HL-60 (cell line): ENCODE data around the gene ERLEC1.
A peak's percentile ranks its signal among the peaks of the same experiment; 100 is the strongest.

Source experiments
- DNase-seq, 2 experiments: peaks; one replicate each; pipeline ENCODE4 v3.0.0-alpha.2; 2010 to 2020; ENCODE audit warnings: low read depth in 1 of 2, low spot score in 1 of 2
- H3K27ac ChIP-seq: fragments of 250-450 bp; sonication (Bioruptor Pico); replicated peaks from 2 replicates; pipeline ENCODE4 v1.5.1; 2020; ENCODE audit warnings: mild to moderate bottlenecking, moderate library complexity
- H3K27me3 ChIP-seq: fragments of 250-450 bp; sonication (Bioruptor Pico); 2 replicates; pipeline ENCODE4 v1.5.1; 2021; ENCODE audit warnings: mild to moderate bottlenecking, moderate library complexity; ENCODE audit not compliant: insufficient read depth, poor library complexity, severe bottlenecking
- H3K4me3 ChIP-seq: replicated peaks from 2 replicates; pipeline ENCODE4 v1.5.1; 2011; ENCODE audit warnings: mild to moderate bottlenecking, control low read depth, low read length; ENCODE audit not compliant: insufficient read depth
- CTCF ChIP-seq: IDR thresholded peaks from one replicate; pipeline ENCODE4 v1.5.1; 2011; ENCODE audit warnings: low read length, control low read depth, inconsistent platforms; ENCODE audit not compliant: insufficient read depth
- GABPA ChIP-seq: IDR thresholded peaks from 2 replicates; pipeline ENCODE4 v1.6.1; 2012; ENCODE audit warnings: low read depth
- POLR2AphosphoS5 ChIP-seq: IDR thresholded peaks from 2 replicates; pipeline ENCODE4 v1.6.1; 2012; ENCODE audit warnings: low read depth
- REST ChIP-seq: IDR thresholded peaks from 2 replicates; pipeline ENCODE4 v1.6.1; 2012; ENCODE audit warnings: low read depth; ENCODE audit not compliant: insufficient replicate concordance
- SPI1 ChIP-seq: IDR thresholded peaks from 2 replicates; pipeline ENCODE4 v1.6.1; 2012; ENCODE audit warnings: low read depth, mild to moderate bottlenecking, borderline replicate concordance

Gene ERLEC1

GRCh38 chr2:53740170-53740569 is 46.7 kb upstream of the ERLEC1 start:
- H3K27ac ChIP-seq = no peak overlapping the region
- H3K27me3 ChIP-seq = no peaks in the 10 kb centered on the region
- DNase-seq = no peak
- TF ChIP-seq POLR2AphosphoS5 = no peak
- TF ChIP-seq CTCF = peak; percentile 3
- H3K4me3 ChIP-seq = no peak overlapping the region

GRCh38 chr2:53744395-53745065 is 42.3 kb upstream of the ERLEC1 start:
- Histone ChIP-seq H3K27me3 (no peaks in the 10 kb centered on the region), H3K4me3 (no peak overlapping the region), H3K27ac (no peak overlapping the region)
- TF ChIP-seq CTCF (no peak), REST (no peak), SPI1 (no peak), POLR2AphosphoS5 (no peak), GABPA (no peak)
- no peak for DNase-seq

DNA sequence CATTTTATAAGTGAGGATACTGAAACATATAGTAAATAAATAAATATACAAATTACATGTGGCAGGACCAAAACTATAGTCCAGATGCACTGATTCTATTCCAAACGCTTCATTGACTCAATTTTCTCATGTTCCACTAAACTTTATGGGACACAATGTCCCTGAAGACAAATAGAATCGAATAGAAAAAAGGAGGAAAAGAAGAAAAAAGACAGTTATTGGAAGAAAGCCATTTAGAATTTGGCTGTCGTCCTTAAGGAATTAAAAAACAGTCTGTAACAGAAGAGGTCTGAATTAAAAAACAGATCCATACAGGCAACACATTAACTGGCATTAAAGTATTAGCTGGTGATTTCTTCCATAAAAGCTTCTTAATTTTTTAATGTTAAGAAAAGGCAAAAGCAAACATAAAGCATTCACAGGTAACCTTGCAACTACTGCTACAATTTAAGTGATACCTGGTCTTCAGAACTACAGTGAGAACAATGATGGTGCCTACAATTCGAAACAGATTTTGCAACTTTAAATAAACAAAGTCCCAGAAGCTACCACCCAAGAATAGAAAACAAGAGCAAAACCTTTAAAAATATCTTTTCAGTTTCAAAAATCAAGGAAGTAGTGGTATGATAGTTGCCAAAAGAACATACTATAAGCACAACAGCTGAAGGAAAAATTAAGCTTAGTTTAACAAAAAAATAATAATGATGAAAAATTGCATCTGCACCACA is 36.6 kb upstream of the ERLEC1 start:
- H3K4me3 ChIP-seq = no peak overlapping the region
- no peak overlapping the region for H3K27ac ChIP-seq
- no peak for TF ChIP-seq GABPA
- no peak for TF ChIP-seq POLR2AphosphoS5
- TF ChIP-seq CTCF = no peak
- TF ChIP-seq SPI1 = no peak
- TF ChIP-seq REST = no peak
- DNase-seq = no peak
- H3K27me3 ChIP-seq = no peaks in the 10 kb centered on the region

- TF ChIP-seq SPI1 = no peak
- DNase-seq = no peak
- H3K4me3 ChIP-seq = no peak overlapping the region
- H3K27ac ChIP-seq = no peak overlapping the region
- H3K27me3 ChIP-seq = no peaks in the 10 kb centered on the region
Observed at GRCh38 chr2:53751728-53752127, 35.1 kb upstream of the ERLEC1 start.
